Measurements from ENCODE around the gene TMEM91. TPM values are rescaled to one million over a fixed set of nuclear protein-coding genes. Genes with fewer than 3 reads are reported as not detected.

Gene TMEM91
- 1 to 10 TPM; 5.0 to 8.5 TPM for total RNA-seq

- no peak for TF ChIP-seq CTCF (IDR thresholded peaks at IDR 0.05)
- DNase-seq (ENCODE audit: low spot score): no peak
- Histone ChIP-seq H3K4me3 (peak within 1 kb of the TSS; percentile 60 to 67), H3K27me3 (no peaks in the 10 kb centered on the region), H3K4me1 (peaks cover 0 to 29% of the 10 kb centered on the region in 2 donors), H3K9me3 (no peaks in the 10 kb centered on the region), H3K27ac (peak within 1 kb of the TSS; percentile 68 to 82), H3K36me3 (no peaks in the 10 kb centered on the region)
Measured at GRCh38 chr19:41376241-41376997, at the start of gene TMEM91. TSS of gene TMEM91 (plus strand) at chr19:41376533. CDS start at chr19:41378310, 1,777 bp downstream.

GRCh38 chr19:41327076-41327575 lies 49.2 kb upstream of the TMEM91 start:
- peak overlapping the region; percentile 24 to 40 for H3K4me3 ChIP-seq

GRCh38 chr19:41327576-41328156 lies 48.7 kb upstream of the TMEM91 start:
- Histone ChIP-seq H3K27me3 (no peaks in the 10 kb centered on the region), H3K9me3 (no peaks in the 10 kb centered on the region), H3K4me1 (peaks cover 7 to 64% of the 10 kb centered on the region in 2 donors), H3K4me3 (peak overlapping the region; percentile 24 to 40), H3K27ac (peak overlapping the region; percentile 93 to 97), H3K36me3 (peaks cover 15% of the 10 kb centered on the region)
- DNase-seq (ENCODE audit: low spot score): peak; percentile 78
- TF ChIP-seq CTCF (IDR thresholded peaks at IDR 0.05): no peak

More at GRCh38 chr19:41327076-41327575, 49.2 kb upstream of the TMEM91 start:
- Histone ChIP-seq H3K9me3 (no peaks in the 10 kb centered on the region), H3K27ac (peak overlapping the region; percentile 93 to 97), H3K27me3 (no peaks in the 10 kb centered on the region), H3K36me3 (peaks cover 9% of the 10 kb centered on the region), H3K4me1 (peaks cover 7 to 70% of the 10 kb centered on the region in 2 donors)
- no peak for TF ChIP-seq CTCF (IDR thresholded peaks at IDR 0.05)
- DNase-seq (ENCODE audit: low spot score): no peak

GRCh38 chr19:41328157-41328841 lies 48.0 kb upstream of the TMEM91 start:
- Histone ChIP-seq H3K4me3 (peak overlapping the region in 1 of 2 donors; percentile 40), H3K27ac (peak overlapping the region; percentile 93 to 97), H3K9me3 (no peaks in the 10 kb centered on the region), H3K27me3 (no peaks in the 10 kb centered on the region), H3K4me1 (peaks cover 7 to 58% of the 10 kb centered on the region in 2 donors), H3K36me3 (peaks cover 17% of the 10 kb centered on the region)
- DNase-seq (ENCODE audit: low spot score): no peak
- no peak for TF ChIP-seq CTCF (IDR thresholded peaks at IDR 0.05)

GRCh38 chr19:41328842-41329225 lies 47.5 kb upstream of the TMEM91 start:
- no peak for DNase-seq (ENCODE audit: low spot score)
- Histone ChIP-seq H3K27ac (peak overlapping the region; percentile 93 to 97), H3K36me3 (peaks cover 17% of the 10 kb centered on the region), H3K9me3 (no peaks in the 10 kb centered on the region), H3K27me3 (no peaks in the 10 kb centered on the region), H3K4me1 (peaks cover 5 to 53% of the 10 kb centered on the region in 2 donors), H3K4me3 (no peak overlapping the region)
- no peak for TF ChIP-seq CTCF (IDR thresholded peaks at IDR 0.05)

All from right atrium auricular region (tissue), 2 donors.